ENCODE results near the gene KRTAP9-1.
"Not testable (repeated sequence)": the region's sequence is repeated elsewhere in the genome, so short reads cannot be mapped to it uniquely, and the experiment has no call there.

Gene KRTAP9-1, protein sequence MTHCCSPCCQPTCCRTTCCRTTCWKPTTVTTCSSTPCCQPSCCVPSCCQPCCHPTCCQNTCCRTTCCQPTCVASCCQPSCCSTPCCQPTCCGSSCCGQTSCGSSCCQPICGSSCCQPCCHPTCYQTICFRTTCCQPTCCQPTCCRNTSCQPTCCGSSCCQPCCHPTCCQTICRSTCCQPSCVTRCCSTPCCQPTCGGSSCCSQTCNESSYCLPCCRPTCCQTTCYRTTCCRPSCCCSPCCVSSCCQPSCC

DNA sequence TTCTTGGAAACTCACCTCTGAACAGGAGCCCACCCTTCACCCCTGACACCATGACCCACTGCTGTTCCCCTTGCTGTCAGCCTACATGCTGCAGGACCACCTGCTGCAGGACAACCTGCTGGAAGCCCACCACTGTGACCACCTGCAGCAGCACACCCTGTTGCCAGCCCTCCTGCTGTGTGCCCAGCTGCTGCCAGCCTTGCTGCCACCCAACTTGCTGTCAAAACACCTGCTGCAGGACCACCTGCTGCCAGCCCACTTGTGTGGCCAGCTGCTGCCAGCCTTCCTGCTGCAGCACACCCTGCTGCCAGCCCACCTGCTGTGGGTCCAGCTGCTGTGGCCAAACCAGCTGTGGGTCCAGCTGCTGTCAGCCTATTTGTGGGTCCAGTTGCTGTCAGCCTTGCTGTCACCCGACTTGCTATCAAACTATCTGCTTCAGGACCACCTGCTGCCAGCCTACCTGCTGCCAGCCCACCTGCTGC, at the start of gene KRTAP9-1:
TSS of gene KRTAP9-1 (plus strand) at position 51 of the 482 bp plus-strand sequence. CDS start at position 51, 0 bp downstream.
- not testable (repeated sequence) for DNase-seq; H3K36me3 ChIP-seq; H3K9me3 ChIP-seq (ENCODE audit: severe bottlenecking); H3K4me3 ChIP-seq (ENCODE audit: low read depth, low read length); H3K27ac ChIP-seq
- H3K27me3 ChIP-seq (ENCODE audit: insufficient read depth, low read depth, severe bottlenecking) = peaks cover 77% of the 10 kb centered on the region

DNA sequence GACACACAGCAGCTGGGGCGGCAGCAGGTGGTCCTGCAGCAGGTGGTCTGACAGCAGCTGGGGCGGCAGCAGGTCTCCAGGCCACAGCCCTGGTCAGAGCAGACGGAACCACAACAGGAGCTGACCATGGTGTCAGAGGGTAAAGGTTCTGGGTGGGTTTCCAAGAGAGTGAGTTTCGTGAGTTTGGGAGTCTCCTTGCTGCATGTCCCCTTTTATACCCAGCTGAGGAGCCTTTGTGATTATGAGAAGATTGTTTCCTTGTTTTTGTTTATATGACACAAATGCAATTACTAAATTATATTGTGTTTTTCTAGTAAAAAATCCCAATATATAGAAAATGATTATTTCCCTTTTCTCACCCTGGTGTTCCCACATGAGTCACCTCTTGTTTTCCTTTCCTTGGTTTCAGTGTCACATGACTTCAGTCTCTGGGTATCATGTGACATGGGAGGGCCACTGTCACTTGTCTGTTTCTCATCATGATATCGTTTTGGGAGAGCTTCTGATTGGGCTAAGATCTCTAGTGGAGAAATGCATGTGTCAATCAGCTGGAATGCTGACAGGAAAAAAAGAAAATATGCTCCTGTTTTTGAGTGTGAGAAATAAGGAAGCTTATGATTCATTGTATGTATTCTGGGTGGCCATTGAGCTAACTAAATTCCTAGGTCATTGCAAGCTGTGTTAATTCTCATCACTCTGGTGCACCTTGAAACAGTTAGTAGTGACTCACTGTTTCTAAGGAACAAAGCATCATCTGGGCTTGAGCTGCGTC, 49.1 kb upstream of the KRTAP9-1 start, which contains the start of gene KRTAP4-6:
TSS of gene KRTAP4-6 (minus strand) at position 185 of the 772 bp plus-strand sequence. CDS start at position 128, 57 bp downstream.
- Histone ChIP-seq H3K36me3 (no peaks in the 10 kb centered on the region), H3K27me3 (ENCODE audit: insufficient read depth, low read depth, severe bottlenecking) (peaks cover 79% of the 10 kb centered on the region), H3K27ac (no peak within 1 kb of the TSS), H3K4me3 (ENCODE audit: low read depth, low read length) (no peak within 1 kb of the TSS), H3K9me3 (ENCODE audit: severe bottlenecking) (peaks cover 10% of the 10 kb centered on the region)
- no peak for DNase-seq
- TF ChIP-seq, protein P1, sequence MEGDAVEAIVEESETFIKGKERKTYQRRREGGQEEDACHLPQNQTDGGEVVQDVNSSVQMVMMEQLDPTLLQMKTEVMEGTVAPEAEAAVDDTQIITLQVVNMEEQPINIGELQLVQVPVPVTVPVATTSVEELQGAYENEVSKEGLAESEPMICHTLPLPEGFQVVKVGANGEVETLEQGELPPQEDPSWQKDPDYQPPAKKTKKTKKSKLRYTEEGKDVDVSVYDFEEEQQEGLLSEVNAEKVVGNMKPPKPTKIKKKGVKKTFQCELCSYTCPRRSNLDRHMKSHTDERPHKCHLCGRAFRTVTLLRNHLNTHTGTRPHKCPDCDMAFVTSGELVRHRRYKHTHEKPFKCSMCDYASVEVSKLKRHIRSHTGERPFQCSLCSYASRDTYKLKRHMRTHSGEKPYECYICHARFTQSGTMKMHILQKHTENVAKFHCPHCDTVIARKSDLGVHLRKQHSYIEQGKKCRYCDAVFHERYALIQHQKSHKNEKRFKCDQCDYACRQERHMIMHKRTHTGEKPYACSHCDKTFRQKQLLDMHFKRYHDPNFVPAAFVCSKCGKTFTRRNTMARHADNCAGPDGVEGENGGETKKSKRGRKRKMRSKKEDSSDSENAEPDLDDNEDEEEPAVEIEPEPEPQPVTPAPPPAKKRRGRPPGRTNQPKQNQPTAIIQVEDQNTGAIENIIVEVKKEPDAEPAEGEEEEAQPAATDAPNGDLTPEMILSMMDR (IDR thresholded peaks at IDR 0.05; ENCODE audit: low read depth, low read length) = no peak

DNA sequence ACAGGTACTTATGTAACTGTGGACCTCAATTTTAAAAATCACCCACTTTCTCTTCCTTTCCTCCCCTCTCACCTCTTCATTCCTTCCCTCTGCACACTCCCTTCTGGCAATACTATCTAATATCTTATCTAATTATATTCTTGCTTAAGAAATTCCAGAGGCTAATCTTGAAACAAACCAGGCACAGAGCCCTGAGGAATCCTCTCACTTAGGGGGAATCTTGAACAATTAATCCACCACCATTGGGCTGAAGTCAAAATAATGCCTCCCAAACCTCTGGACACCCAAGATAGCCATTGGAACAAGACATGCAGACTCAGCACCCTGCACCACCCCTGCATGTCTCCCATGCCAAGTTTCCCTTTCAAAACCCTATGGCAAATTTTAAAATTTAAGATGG, 48.3 kb upstream of the KRTAP9-1 start:
- no peak overlapping the region for H3K27ac ChIP-seq

DNA sequence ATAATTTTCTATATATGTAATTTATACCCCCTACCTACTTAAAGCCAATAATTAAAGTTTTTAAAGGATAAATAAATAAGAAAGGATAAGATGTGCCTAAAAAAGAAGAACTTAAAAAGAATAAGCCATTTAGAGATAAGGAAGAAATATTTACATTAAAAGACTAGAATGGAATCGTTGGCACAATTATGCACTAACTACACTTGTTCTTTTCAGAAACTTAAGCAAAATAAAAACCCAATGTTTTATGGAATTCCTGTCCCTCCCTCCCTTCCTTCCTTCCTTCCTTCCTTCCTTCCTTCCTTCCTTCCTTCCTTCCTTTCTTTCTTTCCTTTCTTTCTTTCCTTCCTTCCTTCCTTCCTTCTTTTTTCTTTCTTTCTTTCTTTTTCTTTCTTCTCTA, 44.8 kb upstream of the KRTAP9-1 start:
- peaks cover 82% of the 10 kb centered on the region for H3K27me3 ChIP-seq (ENCODE audit: insufficient read depth, low read depth, severe bottlenecking)
- H3K27ac ChIP-seq = no peak overlapping the region
- TF ChIP-seq, protein P1 (IDR thresholded peaks at IDR 0.05; ENCODE audit: low read depth, low read length) = no peak
- no peak overlapping the region for H3K4me3 ChIP-seq (ENCODE audit: low read depth, low read length)
- H3K9me3 ChIP-seq (ENCODE audit: severe bottlenecking) = peaks cover 10% of the 10 kb centered on the region
- no peaks in the 10 kb centered on the region for H3K36me3 ChIP-seq
- DNase-seq = no peak

More for the DNA sequence above, 48.3 kb upstream of the KRTAP9-1 start:
- H3K27me3 ChIP-seq (ENCODE audit: insufficient read depth, low read depth, severe bottlenecking) = peaks cover 83% of the 10 kb centered on the region
- H3K4me3 ChIP-seq (ENCODE audit: low read depth, low read length) = no peak overlapping the region
- no peaks in the 10 kb centered on the region for H3K36me3 ChIP-seq
- peaks cover 10% of the 10 kb centered on the region for H3K9me3 ChIP-seq (ENCODE audit: severe bottlenecking)
- DNase-seq = no peak
- TF ChIP-seq, protein P1 (IDR thresholded peaks at IDR 0.05; ENCODE audit: low read depth, low read length) = no peak

DNA sequence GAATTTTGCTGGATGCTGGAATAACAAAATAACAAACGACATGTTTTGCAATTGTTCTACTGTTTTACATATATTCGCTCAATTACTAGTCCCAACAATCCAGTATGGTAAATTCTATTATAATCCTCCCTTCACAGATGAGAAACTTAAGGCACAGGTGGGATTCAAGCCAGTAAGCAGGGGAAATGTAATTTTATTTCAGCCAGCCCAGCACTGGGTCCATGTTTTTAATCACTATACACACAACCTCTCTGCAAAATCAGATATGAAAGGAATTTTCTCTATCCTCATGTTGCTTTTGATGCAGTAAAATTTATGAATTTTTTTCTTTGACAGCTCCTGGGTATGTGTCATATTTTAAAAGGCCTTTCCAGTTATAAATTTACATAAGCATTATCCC, 44.4 kb upstream of the KRTAP9-1 start:
- H3K27me3 ChIP-seq (ENCODE audit: insufficient read depth, low read depth, severe bottlenecking) = peaks cover 86% of the 10 kb centered on the region
- no peak for DNase-seq
- H3K9me3 ChIP-seq (ENCODE audit: severe bottlenecking) = peaks cover 8% of the 10 kb centered on the region

More for the DNA sequence above, 44.4 kb upstream of the KRTAP9-1 start:
- TF ChIP-seq, protein P1 (IDR thresholded peaks at IDR 0.05; ENCODE audit: low read depth, low read length) = no peak
- Histone ChIP-seq H3K27ac (no peak overlapping the region), H3K36me3 (no peaks in the 10 kb centered on the region), H3K4me3 (ENCODE audit: low read depth, low read length) (no peak overlapping the region)
